Measurements from ENCODE around the gene PRR3. TPM values are rescaled to one million over a fixed set of nuclear protein-coding genes. Genes with fewer than 3 reads are reported as not detected.

The PRR3 gene
- total RNA-seq, 2 donors from 2014 or later = 3.9 to 7.2 TPM

DNA sequence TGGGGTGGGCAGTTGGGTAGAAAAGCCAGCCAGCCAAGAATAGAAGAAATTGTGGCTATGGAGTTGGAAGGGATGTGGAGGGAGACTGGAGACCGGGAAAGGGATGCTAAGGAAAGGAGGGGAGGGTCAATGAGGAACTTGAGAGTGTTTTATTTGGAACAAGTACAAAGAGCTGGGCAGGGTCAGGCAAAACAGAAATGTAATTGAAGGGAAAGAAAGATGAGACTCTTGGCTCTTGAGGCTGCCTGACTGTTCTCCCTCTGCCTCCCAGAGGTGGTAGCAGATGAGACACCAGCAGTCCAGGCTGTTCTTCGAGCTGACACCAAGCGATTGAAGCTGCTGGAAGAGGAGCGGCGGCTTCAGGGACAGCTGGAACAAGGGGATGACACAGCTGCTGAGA, 26.8 kb downstream of the PRR3 start:
- TF ChIP-seq, protein P1, sequence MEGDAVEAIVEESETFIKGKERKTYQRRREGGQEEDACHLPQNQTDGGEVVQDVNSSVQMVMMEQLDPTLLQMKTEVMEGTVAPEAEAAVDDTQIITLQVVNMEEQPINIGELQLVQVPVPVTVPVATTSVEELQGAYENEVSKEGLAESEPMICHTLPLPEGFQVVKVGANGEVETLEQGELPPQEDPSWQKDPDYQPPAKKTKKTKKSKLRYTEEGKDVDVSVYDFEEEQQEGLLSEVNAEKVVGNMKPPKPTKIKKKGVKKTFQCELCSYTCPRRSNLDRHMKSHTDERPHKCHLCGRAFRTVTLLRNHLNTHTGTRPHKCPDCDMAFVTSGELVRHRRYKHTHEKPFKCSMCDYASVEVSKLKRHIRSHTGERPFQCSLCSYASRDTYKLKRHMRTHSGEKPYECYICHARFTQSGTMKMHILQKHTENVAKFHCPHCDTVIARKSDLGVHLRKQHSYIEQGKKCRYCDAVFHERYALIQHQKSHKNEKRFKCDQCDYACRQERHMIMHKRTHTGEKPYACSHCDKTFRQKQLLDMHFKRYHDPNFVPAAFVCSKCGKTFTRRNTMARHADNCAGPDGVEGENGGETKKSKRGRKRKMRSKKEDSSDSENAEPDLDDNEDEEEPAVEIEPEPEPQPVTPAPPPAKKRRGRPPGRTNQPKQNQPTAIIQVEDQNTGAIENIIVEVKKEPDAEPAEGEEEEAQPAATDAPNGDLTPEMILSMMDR (IDR thresholded peaks at IDR 0.05) = no peak
- H3K27me3 ChIP-seq = no peaks in the 10 kb centered on the region
- no peaks in the 10 kb centered on the region for H3K4me1 ChIP-seq
- no peaks in the 10 kb centered on the region for H3K9me3 ChIP-seq
- H3K27ac ChIP-seq = no peak overlapping the region
- H3K4me3 ChIP-seq = no peak overlapping the region
- no peak for DNase-seq
- intact Hi-C loops (cut with DNase I) = no loop called here
- H3K9ac ChIP-seq (ENCODE audit: low read depth in 2 of 2, low read length in 2 of 2) = no peak overlapping the region
- peaks cover 5% of the 10 kb centered on the region for H3K36me3 ChIP-seq

DNA sequence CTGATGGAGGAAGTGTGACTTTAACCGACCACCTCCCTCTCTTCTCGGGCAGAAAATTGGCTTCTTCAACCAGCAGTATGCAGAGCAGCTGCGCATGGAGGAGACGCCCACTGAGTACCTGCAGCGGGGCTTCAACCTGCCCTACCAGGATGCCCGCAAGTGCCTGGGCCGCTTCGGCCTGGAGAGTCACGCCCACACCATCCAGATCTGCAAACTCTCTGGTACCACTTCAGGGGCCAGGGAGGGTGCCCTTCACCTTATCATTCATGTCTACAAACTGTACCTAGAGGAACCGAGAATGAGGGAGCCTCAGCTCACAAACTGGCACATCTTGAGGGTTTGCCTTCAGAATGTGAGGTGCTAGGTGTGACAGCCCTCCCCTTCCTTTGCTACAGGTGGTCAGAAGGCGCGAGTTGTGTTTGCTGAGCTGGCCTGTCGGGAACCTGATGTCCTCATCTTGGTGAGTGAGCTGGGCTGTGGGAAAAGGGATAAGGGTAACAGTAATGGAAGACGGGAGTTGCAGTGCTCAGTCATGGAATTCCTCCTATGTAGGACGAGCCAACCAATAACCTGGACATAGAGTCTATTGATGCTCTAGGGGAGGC, 32.8 kb downstream of the PRR3 start:
- peaks cover 6% of the 10 kb centered on the region for H3K36me3 ChIP-seq
- H3K4me3 ChIP-seq = no peak overlapping the region
- no peak overlapping the region for H3K9ac ChIP-seq (ENCODE audit: low read depth in 2 of 2, low read length in 2 of 2)
- H3K27ac ChIP-seq = no peak overlapping the region
- no peaks in the 10 kb centered on the region for H3K9me3 ChIP-seq
- intact Hi-C loops (cut with DNase I) = no loop called here
- DNase-seq = no peak
- H3K4me1 ChIP-seq = no peaks in the 10 kb centered on the region
- TF ChIP-seq, protein P1 (IDR thresholded peaks at IDR 0.05) = no peak
- no peaks in the 10 kb centered on the region for H3K27me3 ChIP-seq

GRCh38 chr6:30590509-30590908, 33.4 kb downstream of the PRR3 start:
- Histone ChIP-seq H3K36me3 (peaks cover 6% of the 10 kb centered on the region), H3K27me3 (no peaks in the 10 kb centered on the region), H3K9me3 (no peaks in the 10 kb centered on the region), H3K27ac (no peak overlapping the region), H3K4me1 (no peaks in the 10 kb centered on the region), H3K9ac (ENCODE audit: low read depth in 2 of 2, low read length in 2 of 2) (no peak overlapping the region), H3K4me3 (no peak overlapping the region)
- TF ChIP-seq, protein P1 (IDR thresholded peaks at IDR 0.05) = no peak
- no peak for DNase-seq
- intact Hi-C loops (cut with DNase I) = no loop called here

DNA sequence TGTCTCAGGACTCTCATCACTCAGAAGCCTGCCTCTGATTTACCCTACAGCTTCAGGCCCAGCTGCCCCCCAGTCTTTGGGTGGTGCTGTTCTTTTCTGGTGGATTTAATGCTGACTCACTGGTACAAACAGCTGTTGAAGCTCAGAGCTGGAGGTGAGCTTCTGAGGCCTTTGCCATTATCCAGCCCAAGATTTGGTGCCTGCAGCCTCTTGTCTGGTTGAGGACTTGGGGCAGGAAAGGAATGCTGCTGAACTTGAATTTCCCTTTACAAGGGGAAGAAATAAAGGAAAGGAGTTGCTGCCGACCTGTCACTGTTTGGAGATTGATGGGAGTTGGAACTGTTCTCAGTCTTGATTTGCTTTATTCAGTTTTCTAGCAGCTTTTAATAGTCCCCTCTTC, 33.9 kb downstream of the PRR3 start:
- Histone ChIP-seq H3K36me3 (peaks cover 6% of the 10 kb centered on the region), H3K27me3 (no peaks in the 10 kb centered on the region), H3K9me3 (no peaks in the 10 kb centered on the region), H3K9ac (ENCODE audit: low read depth in 2 of 2, low read length in 2 of 2) (no peak overlapping the region), H3K4me1 (no peaks in the 10 kb centered on the region), H3K4me3 (no peak overlapping the region), H3K27ac (no peak overlapping the region)
- DNase-seq = no peak
- TF ChIP-seq, protein P1 (IDR thresholded peaks at IDR 0.05) = no peak
- intact Hi-C loops (cut with DNase I) = no loop called here

GRCh38 chr6:30592287-30592686, 35.2 kb downstream of the PRR3 start:
- intact Hi-C loops (cut with DNase I) = no loop called here
- peaks cover 6% of the 10 kb centered on the region for H3K36me3 ChIP-seq
- H3K27ac ChIP-seq = no peak overlapping the region
- no peaks in the 10 kb centered on the region for H3K27me3 ChIP-seq
- H3K4me1 ChIP-seq = no peaks in the 10 kb centered on the region
- TF ChIP-seq, protein P1 (IDR thresholded peaks at IDR 0.05) = no peak
- H3K9ac ChIP-seq (ENCODE audit: low read depth in 2 of 2, low read length in 2 of 2) = no peak overlapping the region
- DNase-seq = no peak
- H3K9me3 ChIP-seq = no peaks in the 10 kb centered on the region
- no peak overlapping the region for H3K4me3 ChIP-seq

All from colonic mucosa (tissue), 4 donors.